22Rv1 (cell line): ENCODE results near the gene APOL5.

Experiments
- ZFX ChIP-seq: fragments of 450-650 bp; IDR thresholded peaks from 2 replicates; pipeline ENCODE4 v1.6.1; 2017; ENCODE audit warnings: antibody characterized with exemption, borderline replicate concordance
- TF ChIP-seq, protein P1 (sequence below): fragments of 450-650 bp; IDR thresholded peaks from 2 replicates; pipeline ENCODE4 v1.5.1; 2017; ENCODE audit warnings: mild to moderate bottlenecking

DNA sequence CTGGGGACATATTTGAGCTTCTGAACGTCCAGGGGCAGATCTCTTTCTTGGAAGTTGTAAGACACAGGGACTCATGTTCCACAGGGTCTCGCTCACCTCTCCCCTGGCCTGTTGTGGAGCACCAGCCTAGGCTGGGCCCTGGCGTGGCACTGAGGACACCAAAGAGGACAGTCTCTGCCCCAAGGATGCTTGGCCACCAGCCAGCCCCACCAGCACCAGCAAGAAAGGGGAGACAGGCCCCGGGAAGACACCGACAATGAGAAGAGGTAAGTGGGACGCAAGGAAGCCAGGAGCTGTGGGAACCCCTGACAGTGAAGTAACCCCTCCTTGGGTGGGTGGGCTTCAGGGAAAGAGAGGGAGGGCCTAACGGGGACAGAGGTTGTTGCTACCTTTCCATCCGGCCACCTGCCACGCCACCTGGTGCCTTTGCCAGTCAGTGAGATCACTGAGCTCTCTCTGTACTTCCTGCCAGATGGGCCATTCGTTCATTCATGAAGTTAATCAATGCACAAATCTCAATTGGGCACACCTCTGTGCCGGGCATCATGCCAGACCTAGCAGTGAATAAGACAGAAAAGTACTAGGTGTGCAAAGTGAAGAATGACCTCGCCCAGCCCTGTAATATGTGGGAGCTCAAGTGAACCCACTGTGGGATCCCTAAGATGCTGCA, 11.1 kb downstream of the APOL5 start:
- TF ChIP-seq, protein P1, sequence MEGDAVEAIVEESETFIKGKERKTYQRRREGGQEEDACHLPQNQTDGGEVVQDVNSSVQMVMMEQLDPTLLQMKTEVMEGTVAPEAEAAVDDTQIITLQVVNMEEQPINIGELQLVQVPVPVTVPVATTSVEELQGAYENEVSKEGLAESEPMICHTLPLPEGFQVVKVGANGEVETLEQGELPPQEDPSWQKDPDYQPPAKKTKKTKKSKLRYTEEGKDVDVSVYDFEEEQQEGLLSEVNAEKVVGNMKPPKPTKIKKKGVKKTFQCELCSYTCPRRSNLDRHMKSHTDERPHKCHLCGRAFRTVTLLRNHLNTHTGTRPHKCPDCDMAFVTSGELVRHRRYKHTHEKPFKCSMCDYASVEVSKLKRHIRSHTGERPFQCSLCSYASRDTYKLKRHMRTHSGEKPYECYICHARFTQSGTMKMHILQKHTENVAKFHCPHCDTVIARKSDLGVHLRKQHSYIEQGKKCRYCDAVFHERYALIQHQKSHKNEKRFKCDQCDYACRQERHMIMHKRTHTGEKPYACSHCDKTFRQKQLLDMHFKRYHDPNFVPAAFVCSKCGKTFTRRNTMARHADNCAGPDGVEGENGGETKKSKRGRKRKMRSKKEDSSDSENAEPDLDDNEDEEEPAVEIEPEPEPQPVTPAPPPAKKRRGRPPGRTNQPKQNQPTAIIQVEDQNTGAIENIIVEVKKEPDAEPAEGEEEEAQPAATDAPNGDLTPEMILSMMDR: no peak
- no peak for TF ChIP-seq ZFX
